GM04504 (cell line): Measurements from ENCODE around the gene CRYAA.
"Not testable (repeated sequence)": the region's sequence is repeated elsewhere in the genome, so short reads cannot be mapped to it uniquely, and the experiment has no call there.

Source experiments
- DNase-seq: peaks from one replicate; pipeline ENCODE4 v3.0.0-alpha.2; 2012; ENCODE audit warnings: low read depth

Gene CRYAA, protein sequence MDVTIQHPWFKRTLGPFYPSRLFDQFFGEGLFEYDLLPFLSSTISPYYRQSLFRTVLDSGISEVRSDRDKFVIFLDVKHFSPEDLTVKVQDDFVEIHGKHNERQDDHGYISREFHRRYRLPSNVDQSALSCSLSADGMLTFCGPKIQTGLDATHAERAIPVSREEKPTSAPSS

DNA sequence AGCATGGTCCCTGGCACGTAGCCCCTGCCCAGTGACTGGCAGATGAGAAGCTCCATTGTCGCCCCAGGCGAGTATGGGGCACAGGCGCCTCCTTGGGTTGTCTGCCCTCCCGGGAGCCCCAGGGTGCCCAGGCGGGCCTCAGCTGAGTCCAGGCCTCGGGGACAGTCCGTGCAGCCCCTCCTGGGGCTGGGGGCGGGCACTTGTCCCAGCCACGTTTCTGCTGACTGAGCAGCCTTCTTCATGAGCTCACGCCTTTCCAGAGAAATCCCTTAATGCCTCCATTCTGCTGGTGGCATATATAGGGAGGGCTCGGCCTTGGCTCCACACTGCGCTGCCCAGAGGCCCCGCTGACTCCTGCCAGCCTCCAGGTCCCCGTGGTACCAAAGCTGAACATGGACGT lies at the start of gene CRYAA:
CRYAA (plus strand) TSS at position 301 of the 400 bp plus-strand sequence; CDS start at position 393, 92 bp downstream.
- not testable (repeated sequence) for DNase-seq

DNA sequence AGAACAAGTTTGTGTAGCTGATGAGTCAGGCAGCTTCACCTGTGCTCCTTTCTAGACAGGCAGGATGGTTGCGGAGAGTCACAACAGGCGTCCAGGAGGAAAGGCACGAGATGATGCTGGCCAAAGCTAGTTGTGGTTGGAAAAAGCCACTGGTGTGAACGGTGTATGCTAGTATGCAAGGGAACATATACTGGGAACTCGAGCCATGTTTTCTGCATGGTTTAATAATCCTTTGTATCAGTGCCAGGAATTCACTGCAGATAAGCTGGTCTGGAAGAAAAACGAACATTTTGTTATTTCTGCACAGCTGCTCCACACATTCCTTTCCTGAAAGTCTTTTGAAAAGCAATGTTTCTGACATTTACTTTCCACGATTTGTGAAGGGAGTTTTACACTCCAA lies 38.7 kb upstream of the CRYAA start:
- not testable (repeated sequence) for DNase-seq

DNA sequence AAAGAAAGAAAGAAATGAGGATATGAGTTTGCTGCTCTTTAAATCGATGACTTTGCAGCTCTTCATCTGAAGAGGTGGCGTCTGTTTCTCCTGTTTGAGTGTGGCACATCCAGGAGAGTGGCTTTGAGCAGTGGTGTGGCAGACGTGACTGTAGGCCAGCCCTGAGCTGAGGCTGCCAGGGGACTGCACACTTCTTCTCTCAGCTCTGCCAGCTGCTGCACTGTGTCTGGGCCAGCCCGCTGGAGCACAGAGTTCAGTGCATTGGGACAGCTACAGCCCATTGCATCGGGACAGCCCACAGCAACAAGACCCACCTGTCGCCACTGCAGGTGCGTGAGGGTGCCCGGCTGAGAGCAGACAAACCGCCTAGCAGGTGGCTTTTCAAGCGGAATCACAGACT lies 34.3 kb upstream of the CRYAA start:
- DNase-seq, result not testable (repeated sequence)

DNA sequence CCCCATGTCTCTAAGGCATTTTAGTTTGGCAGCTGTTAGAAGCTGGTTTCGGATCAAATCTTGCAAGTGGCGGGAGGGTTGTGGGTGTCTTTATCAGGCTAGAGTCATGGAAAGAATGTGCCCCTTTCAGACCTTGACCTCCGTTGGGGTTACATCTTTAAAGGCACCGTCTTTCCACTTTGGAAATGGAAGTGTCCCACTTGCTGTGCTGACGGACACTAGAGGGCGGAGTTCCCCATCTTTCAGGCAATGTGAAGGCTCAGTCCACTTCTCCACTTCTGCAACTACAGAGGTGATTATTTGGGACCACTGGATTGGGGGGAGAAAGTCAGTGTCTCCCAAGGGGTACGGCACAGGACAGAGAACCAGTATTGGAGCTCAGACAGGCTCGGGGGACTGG lies 29.9 kb upstream of the CRYAA start:
- not testable (repeated sequence) for DNase-seq

DNA sequence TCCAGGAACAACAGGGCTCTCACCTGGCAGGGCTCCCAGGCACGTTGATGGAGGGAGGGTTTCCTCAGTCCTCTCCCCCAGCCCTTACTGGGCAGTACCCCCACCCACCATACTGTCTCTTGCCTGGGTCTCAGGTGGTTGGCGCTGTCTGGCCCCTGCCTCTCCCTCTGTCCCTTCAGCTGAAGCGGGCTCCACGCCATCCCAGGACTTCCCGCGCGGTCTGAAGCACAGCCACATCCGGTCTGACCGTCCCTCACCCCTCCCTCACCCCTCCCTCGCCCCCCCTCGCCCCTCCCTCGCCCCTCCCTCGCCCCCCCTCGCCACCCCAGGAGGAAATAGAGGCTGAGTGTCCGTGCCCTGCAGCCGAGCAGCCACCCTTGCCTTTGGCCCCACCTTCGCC lies 27.4 kb upstream of the CRYAA start:
- DNase-seq, result not testable (repeated sequence)

DNA sequence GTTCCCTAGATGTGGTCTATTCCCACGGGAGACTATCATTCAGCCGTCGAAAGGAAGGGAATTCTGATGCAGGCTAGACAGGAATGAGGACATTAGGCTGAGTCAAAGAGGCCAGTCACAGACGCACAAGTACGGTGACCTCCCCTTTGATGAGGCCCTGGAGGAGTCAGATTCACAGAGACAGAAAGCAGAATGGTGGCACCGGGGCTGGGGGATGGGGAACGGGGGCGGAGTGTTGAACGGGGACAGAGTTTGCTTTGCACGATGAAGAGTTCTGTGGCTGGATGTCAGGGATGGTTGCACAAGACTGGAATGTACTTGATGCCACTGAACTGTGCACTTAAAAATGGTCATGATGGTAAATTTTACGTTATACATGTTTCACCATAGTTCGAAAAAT lies 22.2 kb upstream of the CRYAA start:
- DNase-seq, result not testable (repeated sequence)

DNA sequence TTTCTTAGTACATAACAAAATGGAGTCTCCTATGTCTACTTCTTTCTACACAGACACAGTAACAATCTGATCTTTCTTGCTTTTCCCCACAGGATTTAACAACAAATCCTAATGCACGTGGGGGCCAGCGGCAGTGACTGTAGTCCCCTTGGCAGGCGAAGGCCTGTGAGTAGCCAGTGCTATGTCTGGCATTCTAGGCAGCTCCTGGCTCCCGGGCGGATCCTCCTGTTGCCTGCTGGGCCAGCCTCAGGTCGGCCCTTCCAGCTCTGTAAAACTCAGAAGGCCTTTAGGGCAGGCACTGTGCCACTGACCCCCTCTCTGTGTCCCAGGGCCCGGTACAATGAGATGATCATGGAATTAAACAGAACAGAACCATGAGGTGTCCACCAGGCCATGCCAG lies 20.8 kb upstream of the CRYAA start:
- DNase-seq, result not testable (repeated sequence)

DNA sequence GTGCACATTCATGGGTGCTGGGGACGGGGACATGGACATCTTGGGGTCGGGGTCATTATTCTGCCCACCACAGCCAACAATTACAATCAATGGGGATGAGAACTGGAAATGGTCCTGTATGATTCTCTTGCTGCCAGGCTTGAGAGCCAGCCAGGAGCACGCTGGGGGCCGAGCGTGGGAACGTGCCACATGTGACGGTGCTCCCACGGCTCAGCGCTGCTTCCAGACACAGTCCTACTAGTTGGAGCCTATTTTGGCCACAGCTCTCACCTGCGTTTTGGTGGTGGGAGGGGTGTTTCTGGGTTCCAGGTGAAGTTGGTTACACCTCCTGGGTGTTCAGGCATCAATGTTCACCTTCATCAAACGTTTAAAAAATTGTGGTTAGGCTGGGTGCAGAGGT lies 19.5 kb upstream of the CRYAA start:
- not testable (repeated sequence) for DNase-seq

DNA sequence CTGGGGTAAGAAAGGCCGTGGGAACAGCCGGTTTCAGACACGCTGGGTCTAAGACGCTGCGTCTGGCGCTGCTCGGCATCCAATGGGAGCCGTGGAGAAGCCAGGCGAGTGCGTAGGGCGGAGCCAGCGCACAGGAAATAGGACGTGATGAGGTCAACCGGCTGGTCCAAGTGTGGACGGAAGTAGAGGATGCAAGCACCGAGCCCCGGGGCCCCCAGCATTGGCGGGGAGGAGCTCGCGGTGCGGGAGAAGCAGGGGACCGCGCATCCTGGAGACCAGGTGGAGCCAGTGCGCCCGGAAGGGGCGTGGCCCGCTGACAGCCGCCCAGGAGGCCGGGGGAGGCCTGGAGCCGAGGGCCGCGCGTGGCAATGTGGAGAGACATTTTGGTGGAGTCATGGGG lies 15.2 kb upstream of the CRYAA start:
- DNase-seq, result not testable (repeated sequence)

DNA sequence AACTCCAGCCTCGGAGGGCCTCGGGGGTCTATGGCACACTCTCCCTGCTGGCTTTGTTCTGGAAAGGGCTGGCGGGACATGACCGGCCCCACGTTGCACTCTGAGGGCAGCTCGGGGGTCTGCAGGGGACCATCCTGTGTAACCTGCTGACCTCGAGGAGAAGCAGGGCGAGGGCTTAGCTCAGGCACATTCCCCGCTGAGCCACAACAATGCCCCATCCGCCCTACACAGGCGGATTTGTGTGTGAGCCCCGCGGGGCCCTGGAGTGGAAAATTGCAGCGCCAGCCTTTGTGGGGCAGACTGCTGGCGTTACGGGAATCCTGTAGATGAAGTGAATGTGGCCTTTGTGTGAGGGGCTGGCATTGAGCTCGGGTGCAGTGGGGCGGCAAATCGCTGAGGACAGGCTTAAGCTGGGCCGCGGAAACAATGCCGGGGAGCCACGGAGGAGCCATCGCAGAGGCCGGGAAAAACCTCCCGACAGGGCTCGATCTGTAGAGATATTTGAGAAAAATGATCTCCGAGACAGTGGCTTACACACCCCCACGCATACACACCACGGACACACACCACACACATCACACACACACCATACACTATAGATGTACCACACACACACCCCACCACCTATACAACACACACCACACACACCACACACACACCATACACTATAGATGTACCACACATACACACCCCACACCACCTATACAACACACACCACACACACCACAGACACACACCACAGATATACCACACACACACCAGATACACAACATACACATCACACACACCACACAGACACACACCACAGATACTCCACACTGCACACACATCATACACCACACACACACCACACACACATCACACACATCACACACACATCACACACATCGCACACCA lies 9.3 kb upstream of the CRYAA start:
- DNase-seq, result not testable (repeated sequence)

DNA sequence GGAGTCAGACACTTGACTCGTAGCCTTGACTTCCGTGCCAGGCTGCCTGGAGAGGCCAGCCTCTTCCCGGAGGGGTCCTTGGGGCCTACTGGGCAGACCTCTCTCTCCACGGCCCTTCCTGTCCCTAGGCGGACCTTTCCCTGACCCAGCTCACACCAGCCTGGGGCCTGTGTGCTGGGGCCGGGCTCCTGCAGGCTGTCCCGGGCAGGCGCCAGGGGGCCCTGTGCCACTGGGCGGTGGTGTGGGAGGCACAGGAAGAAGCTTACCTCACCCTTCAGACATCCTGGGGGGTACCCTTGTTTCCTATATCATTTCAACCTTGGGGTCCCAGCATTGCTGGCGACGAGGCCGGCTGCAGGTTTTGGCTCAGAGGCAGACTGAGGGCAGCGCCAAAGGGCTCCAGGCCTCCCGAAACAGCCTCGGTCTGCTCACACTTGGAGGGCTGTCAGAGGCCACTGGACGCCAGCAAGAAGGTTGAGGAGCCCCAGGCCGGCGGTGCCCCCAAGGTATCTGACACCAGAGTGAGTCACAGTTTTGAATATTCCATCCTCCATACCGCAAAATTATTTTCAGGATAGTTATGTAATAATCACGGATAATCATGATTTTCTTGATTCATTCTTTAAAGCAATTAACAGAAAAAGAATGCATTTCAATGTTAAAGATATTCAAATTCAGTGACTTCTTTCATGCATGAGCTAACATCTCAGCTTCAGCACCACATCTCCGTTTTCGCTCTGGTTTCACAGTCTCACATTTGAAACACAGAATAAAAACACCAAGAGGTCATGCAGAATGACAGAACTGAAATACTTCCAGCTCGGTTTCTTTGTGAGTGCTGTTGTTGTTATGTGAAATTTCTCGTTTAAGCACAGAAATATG lies 6.7 kb upstream of the CRYAA start:
- not testable (repeated sequence) for DNase-seq

DNA sequence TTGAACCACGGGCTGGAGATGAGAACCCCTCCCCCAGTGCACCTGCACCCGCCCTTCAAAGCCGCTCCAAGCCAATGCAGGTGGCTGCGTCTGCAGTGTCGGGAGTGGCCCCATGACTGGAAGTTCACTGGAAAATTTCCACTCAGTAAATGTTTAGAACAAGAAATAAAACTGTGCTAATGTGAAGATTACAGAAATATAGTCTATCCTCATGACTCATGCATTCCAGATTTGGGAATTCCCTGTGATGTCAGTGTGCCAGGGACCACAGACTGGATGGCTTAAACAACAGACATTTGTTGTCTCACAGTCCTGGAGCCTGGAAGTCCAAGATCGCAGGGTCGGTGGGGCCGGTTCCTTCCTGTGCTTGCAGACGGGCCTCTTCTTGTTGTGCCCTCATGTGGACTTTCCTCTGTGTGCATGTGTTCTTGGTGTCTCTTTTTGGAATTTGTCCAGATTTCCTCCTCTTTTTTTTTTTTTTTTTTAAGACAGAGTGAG lies 6.1 kb upstream of the CRYAA start:
- not testable (repeated sequence) for DNase-seq

DNA sequence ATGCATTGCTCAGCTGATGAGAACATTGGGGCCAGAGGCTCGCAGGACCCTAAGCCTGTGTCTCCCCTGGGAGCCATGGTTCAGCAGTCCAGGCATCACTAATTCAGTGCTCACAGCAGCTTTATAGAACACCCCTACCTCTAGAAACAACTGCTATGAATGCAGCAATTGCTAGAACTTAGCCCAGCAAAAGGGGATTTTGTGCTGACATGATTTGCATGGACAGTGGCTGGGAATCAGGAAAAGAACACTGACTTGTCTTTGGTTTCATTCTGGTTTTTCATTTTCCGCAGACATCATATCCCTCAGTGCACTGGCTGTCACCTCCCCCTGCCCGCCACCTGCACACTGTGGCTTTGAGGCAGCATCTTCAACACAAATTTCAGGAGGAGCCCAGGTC lies 4.0 kb upstream of the CRYAA start:
- not testable (repeated sequence) for DNase-seq

DNA sequence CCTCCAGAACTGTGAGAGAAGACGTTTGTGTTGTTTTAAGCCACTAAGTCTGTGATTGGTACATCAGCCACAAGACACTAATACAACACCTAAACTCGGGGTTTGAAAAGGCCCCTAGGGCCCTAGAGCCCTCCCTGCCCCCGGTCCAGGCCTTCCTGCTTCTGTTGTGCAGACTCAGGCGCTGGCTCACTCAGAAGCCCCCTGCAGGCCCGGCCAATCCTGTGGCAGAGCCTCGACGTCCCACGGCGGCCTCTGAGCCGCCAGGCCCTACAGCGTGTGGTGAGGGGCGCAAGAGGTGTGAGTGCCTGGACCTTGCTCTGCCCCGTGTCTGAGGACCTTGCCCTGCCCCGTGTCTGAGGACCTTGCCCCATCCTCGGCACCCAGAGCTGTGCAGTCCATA lies 3.1 kb upstream of the CRYAA start:
- DNase-seq, result not testable (repeated sequence)

DNA sequence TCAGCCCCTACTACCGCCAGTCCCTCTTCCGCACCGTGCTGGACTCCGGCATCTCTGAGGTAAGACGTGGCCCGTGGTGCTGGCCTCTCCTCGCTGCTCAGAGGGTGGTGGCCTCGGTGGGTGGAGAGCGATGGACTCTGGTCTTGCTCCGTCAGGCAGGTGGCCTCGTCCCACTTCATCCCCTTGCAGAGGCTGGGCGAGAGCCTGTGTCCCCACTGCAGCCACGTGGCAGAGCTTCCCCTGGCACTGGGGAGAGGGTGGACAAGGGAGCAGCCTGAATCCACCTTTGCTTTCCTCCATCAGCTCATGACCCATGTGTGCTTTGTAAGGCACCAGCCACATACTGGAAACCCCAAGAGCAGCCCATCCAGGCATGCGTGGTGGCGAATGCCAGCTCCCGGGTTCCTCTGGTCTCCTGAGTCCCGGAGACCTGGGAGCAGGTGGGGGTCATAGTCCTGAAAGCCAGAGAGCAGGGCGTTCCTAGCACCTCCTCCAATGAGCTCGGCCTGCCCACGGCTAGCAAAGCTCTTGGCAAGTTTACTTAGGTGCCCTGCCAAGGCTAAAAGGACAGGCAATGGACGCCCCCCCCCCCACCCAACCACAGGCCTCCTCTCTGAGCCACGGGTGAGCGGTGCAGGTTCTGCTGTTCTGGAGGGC lies 550 bp downstream of the CRYAA start:
- not testable (repeated sequence) for DNase-seq

DNA sequence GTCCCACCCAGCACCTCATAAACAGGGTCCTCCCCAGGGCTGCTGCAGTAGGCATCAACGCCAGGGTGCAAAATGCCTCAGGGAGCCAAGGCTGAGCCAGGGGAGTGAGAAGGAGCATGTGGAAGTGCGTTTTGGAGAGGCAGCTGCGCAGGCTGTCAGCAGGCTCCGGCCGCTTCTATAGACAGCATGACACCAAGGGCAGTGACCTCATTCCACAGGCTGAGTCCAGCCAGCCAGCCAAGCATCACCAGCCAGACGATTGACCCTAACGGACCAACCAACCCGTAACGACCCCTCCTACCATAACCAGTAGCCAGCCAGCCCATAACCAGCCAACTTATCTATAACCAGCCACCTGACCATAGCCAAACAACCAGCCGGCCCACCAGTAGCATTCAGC lies 1.1 kb downstream of the CRYAA start:
- DNase-seq, result not testable (repeated sequence)

DNA sequence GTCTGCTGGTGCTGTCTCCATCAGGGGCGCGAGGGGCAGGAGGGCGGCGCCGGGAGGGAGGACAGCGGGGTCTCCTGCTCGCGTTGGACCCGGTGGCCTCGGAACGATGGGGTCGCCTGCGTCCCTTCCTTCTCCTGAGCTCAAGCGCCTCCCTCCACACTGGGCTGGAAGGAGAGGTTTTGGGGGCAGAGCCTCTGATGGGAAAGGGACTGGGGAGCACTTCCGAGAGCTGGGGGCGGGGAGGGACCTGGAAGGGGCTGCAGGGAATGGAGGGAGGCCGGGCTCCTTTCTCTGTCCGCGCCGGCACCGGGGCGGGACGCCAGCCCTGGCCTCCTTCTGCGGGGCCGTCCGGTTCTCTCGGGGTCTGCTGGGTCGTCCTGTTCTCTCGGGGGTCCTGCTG lies 4.0 kb downstream of the CRYAA start:
- DNase-seq, result not testable (repeated sequence)

DNA sequence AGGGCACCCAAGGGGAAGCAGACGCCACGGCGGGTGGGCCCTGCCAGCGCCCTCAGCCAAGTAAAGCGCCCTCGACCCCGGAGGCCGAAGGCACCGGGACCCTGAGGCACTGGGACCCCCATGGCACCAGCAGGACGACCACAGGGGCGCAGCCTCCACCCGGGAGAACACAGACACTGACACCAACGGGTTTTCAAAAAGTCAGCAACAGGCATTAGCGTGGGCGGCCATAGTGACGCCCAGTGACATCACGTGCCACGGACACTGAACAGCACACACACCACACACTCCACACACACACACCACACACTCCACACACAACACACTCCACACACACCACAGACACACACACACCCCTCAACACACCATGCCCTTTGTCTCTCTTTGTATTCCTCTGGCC lies 4.6 kb downstream of the CRYAA start:
- not testable (repeated sequence) for DNase-seq

DNA sequence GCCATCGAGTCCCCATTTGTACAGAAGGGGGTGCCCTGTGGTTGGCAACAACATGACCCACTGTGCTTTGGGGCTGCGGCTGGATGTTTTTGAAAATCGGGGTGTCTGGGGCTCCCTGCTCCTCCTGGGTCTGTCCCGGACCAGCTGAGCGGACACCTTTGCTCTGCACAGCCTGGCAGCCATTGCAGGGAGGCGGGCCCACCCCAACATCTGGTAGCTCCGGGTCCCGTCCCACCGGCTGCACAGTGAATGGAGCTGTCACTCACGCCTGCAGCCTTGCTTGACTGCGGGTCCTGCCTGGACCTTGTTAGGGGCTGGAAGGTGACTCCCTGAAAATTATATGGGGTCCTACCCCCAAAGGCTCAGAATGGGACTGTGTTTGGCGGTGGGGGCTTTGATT lies 5.1 kb downstream of the CRYAA start:
- not testable (repeated sequence) for DNase-seq

DNA sequence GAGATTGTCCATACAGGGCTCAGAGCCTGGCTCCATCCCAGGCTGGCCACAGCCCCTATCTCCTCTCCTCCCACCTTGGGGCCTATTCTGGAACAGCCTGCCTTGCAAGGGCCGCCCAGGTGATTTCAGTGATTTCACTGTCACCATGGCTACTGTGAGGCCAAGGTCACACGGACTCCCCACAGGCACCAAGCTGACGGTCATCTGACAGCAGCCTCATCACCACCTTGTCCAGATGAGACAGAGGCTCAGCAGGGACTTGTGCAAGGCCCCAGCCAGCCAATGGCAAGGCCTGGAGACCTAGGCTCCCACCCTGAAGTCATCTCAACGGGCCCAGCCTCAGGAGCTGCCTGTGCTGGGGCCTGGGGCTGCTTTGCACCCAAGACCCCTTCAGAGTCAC lies 6.2 kb downstream of the CRYAA start:
- not testable (repeated sequence) for DNase-seq

DNA sequence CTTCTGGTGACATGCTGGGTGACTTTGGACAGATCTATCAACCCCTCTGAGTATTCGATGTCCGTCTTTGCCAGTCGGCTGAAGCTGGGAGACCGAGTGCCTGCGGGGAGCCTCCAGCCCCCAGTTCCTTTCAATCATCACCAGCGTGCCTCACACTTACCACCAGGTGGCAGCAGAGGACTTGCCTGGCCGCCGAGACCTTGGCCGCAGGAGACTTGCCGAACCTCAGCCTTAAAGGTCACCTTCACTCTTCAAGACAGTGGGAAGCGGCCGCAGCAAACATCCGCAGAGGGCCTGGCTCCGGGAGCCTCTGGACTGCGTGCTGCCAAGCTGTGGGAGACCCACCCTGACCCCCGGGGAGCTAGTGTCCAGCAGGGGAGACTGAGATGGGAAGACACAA lies 7.8 kb downstream of the CRYAA start:
- DNase-seq, result not testable (repeated sequence)
